ENCODE data around the gene MTFR2. TPM values are rescaled to one million over a fixed set of nuclear protein-coding genes. Genes with fewer than 3 reads are reported as not detected.

Gene MTFR2
- polyA plus RNA-seq, 1 of the 3 experiments (the other 2 are of a cell fraction), result 7.4 TPM

DNA sequence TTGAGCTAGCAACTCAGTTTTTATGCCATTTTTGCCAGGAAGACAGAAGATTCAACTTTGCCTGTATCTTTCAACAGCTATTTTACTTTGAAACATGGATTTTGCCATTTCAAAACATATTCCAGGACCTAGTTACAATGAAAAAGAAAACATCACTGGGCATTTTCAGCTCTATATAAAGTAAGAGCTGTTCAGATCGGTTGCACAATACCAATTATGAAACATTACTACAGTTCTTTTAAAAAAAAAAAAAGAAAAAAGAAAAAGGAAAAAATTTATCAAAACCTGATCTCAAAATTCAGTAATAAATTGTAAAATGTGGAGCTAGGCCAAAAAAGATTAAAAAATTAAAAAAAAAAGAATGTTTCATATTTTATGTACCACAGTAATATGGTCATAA lies 24.0 kb upstream of the MTFR2 start:
- peaks cover 46% of the 10 kb centered on the region for H4K20me1 ChIP-seq (ENCODE audit: insufficient read depth)
- no peak overlapping the region for H3K9ac ChIP-seq
- no peak overlapping the region for H3K27ac ChIP-seq (ENCODE audit: low read depth in 2 of 2, low read length in 1 of 2)
- ChIA-PET POLR2A (interaction anchor here (2.0 kb wide), 1 partner anchor 15 kb away, joined by 12 read pairs; the partner anchor contains the start of gene BCLAF1), CTCF (interaction anchor here (0.6 to 1.5 kb wide), 6 partner anchors 11 to 277 kb away, joined by 3 to 6 read pairs (median 4); partner anchors contain the start of gene BCLAF1)
- TF ChIP-seq JUND (IDR thresholded peaks at IDR 0.05) (no peak), IRF3 (IDR thresholded peaks at IDR 0.05; ENCODE audit: low read depth, low read length) (no peak), TEAD4 (IDR thresholded peaks at IDR 0.05; ENCODE audit: borderline replicate concordance, insufficient read depth) (no peak), EZH2phosphoT487 (IDR thresholded peaks at IDR 0.05; ENCODE audit: borderline replicate concordance, low read depth) (no peak), NRF1 (IDR thresholded peaks at IDR 0.05; ENCODE audit: low read depth, low read length) (no peak), RCOR1 (IDR thresholded peaks at IDR 0.05; ENCODE audit: low read length) (no peak), EP300 (IDR thresholded peaks at IDR 0.05; ENCODE audit: borderline replicate concordance in 1 of 2, low read depth in 1 of 2, low read length in 1 of 2) (no peak), RXRA (IDR thresholded peaks at IDR 0.05; ENCODE audit: borderline replicate concordance, low read depth) (no peak), GATA2 (CRISPR knock-in tag; IDR thresholded peaks at IDR 0.05) (no peak), FOXM1 (IDR thresholded peaks at IDR 0.05; ENCODE audit: low read depth) (no peak), POLR2AphosphoS5 (IDR thresholded peaks at IDR 0.05; ENCODE audit: low read depth, low read length) (no peak), REST (IDR thresholded peaks at IDR 0.05; ENCODE audit: low read depth, low read length) (no peak), ZBTB33 (IDR thresholded peaks at IDR 0.05; ENCODE audit: borderline replicate concordance, low read depth) (no peak)
- peaks cover 39% of the 10 kb centered on the region for H3F3A ChIP-seq (replicated peaks; ENCODE audit: insufficient read depth)
- no peaks in the 10 kb centered on the region; the same call in 1 of the 2 replicates for H3K9me3 ChIP-seq
- no peak overlapping the region for H2AFZ ChIP-seq (ENCODE audit: low read depth)
- H3K27me3 ChIP-seq (ENCODE audit: insufficient read depth), result no peaks in the 10 kb centered on the region
- no peaks in the 10 kb centered on the region for H3K9me2 ChIP-seq
- H3K36me3 ChIP-seq (replicated peaks in 1 of 2; ENCODE audit: control insufficient read depth in 1 of 2, insufficient read depth in 2 of 2, low read length in 1 of 2), result peaks cover 84 to 86% of the 10 kb centered on the region in 2 experiments
- H3K4me1 ChIP-seq (ENCODE audit: control insufficient read depth in 1 of 2, insufficient read depth in 2 of 2, low read depth in 1 of 2, low read length in 1 of 2), result peaks cover 0 to 11% of the 10 kb centered on the region in 2 experiments; a peak in 2 of 4 replicates
- H3K79me2 ChIP-seq (ENCODE audit: insufficient read depth), result peaks cover 96% of the 10 kb centered on the region
- H3K4me2 ChIP-seq, result no peak overlapping the region
- H3K4me3 ChIP-seq (ENCODE audit: low read depth in 2 of 2, low read length in 1 of 2), result no peak overlapping the region
- no peak for DNase-seq
- WGBS (ENCODE audit: low lambda C conversion rate), result 91% methylated on average over 1 of the region's 1 CpG
